Parathyroid adenoma (tissue), 2 donors: ENCODE results near the gene SLC11A2.

Experiments used
- H2AFZ ChIP-seq: fragments of 300-600 bp; sonication (generic); one replicate; pipeline ENCODE4 v1.7.0; 2017; ENCODE audit warnings: antibody characterized with exemption, mild to moderate bottlenecking
- H3K27ac ChIP-seq: fragments of 300-600 bp; sonication (generic); one replicate; pipeline ENCODE4 v1.7.0; 2017
- H3K27me3 ChIP-seq: fragments of 300-600 bp; sonication (generic); one replicate; pipeline ENCODE4 v1.7.0; 2017; ENCODE audit warnings: low read length; ENCODE audit not compliant: control insufficient read depth, insufficient read depth
- H3K36me3 ChIP-seq: fragments of 300-600 bp; sonication (generic); one replicate; pipeline ENCODE4 v1.7.0; 2017; ENCODE audit warnings: low read length; ENCODE audit not compliant: control insufficient read depth, insufficient read depth
- H3K4me1 ChIP-seq: fragments of 300-600 bp; sonication (generic); one replicate; pipeline ENCODE4 v1.7.0; 2017; ENCODE audit warnings: control low read depth
- H3K4me2 ChIP-seq: fragments of 300-600 bp; sonication (generic); one replicate; pipeline ENCODE4 v1.7.0; 2017; ENCODE audit warnings: low read length
- H3K4me3 ChIP-seq: fragments of 300-600 bp; sonication (generic); one replicate; pipeline ENCODE4 v1.7.0; 2017; ENCODE audit warnings: low read depth, low read length
- H3K79me2 ChIP-seq: fragments of 300-600 bp; sonication (generic); one replicate; pipeline ENCODE4 v1.7.0; 2017; ENCODE audit warnings: control low read depth
- H3K9ac ChIP-seq: fragments of 300-600 bp; sonication (generic); one replicate; pipeline ENCODE4 v1.7.0; 2017; ENCODE audit warnings: mild to moderate bottlenecking
- H3K9me3 ChIP-seq: fragments of 300-600 bp; sonication (generic); one replicate; pipeline ENCODE4 v1.7.0; 2017; ENCODE audit warnings: low read length; ENCODE audit not compliant: control insufficient read depth
- TF ChIP-seq, protein P1 (sequence below): fragments of 300-600 bp; sonication (generic); IDR thresholded peaks from one replicate; pipeline ENCODE4 v1.7.0; 2017; ENCODE audit warnings: antibody characterized with exemption, mild to moderate bottlenecking
- donor health status: primary hyperparathyroidism.

Gene SLC11A2

DNA sequence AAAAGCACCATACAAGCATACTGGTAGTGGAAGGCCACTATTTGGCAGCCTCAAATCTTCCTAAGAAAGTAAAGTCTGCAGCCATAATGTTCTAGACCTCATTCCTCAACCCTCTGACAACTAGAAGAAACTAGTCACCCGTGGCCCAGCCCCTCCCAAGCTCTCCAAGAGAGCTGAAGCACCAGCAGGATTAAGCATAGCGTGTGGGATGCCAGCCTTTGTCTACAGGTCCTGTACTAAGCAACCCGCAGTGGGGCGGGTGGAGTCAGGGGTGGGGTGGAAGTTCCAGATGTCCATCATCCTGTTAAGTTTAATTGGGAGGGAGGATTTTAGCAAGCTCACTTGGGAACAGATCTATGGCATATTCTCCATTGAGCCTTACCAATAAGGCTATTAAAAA is 14.2 kb downstream of the SLC11A2 start:
- Histone ChIP-seq H2AFZ (no peak overlapping the region), H3K4me3 (no peak overlapping the region), H3K27ac (no peak overlapping the region), H3K9me3 (no peaks in the 10 kb centered on the region), H3K9ac (no peak overlapping the region), H3K4me2 (no peak overlapping the region), H3K4me1 (peaks cover 23% of the 10 kb centered on the region), H3K79me2 (peaks cover 43% of the 10 kb centered on the region), H3K36me3 (no peaks in the 10 kb centered on the region), H3K27me3 (no peaks in the 10 kb centered on the region)
- TF ChIP-seq, protein P1, sequence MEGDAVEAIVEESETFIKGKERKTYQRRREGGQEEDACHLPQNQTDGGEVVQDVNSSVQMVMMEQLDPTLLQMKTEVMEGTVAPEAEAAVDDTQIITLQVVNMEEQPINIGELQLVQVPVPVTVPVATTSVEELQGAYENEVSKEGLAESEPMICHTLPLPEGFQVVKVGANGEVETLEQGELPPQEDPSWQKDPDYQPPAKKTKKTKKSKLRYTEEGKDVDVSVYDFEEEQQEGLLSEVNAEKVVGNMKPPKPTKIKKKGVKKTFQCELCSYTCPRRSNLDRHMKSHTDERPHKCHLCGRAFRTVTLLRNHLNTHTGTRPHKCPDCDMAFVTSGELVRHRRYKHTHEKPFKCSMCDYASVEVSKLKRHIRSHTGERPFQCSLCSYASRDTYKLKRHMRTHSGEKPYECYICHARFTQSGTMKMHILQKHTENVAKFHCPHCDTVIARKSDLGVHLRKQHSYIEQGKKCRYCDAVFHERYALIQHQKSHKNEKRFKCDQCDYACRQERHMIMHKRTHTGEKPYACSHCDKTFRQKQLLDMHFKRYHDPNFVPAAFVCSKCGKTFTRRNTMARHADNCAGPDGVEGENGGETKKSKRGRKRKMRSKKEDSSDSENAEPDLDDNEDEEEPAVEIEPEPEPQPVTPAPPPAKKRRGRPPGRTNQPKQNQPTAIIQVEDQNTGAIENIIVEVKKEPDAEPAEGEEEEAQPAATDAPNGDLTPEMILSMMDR, result no peak

DNA sequence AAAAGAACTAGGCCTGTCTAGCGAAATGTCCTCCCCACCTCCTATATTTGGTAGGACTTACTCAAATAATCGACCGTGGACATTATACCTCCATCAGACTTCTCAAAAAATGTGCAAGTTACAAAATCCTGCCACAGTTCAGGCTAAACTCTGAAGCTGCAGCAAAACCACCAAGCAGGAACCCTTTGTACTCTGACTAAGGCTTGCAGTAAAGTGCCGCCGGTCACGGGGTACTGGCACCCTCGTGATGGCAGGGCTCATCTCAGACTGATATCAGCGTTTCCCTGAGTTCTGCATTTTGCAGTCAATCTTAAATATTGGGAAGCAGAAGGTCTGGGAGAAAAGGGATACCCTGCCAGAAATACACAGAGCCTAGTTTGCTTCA is 17.1 kb downstream of the SLC11A2 start:
- Histone ChIP-seq H2AFZ (peak overlapping the region; percentile 43), H3K27ac (peak overlapping the region; percentile 50), H3K9me3 (no peaks in the 10 kb centered on the region), H3K27me3 (no peaks in the 10 kb centered on the region), H3K79me2 (peaks cover 22% of the 10 kb centered on the region), H3K4me1 (peaks cover 25% of the 10 kb centered on the region), H3K4me2 (peak overlapping the region; percentile 60), H3K9ac (no peak overlapping the region), H3K36me3 (no peaks in the 10 kb centered on the region), H3K4me3 (peak overlapping the region; percentile 45)
- TF ChIP-seq, protein P1, result no peak

DNA sequence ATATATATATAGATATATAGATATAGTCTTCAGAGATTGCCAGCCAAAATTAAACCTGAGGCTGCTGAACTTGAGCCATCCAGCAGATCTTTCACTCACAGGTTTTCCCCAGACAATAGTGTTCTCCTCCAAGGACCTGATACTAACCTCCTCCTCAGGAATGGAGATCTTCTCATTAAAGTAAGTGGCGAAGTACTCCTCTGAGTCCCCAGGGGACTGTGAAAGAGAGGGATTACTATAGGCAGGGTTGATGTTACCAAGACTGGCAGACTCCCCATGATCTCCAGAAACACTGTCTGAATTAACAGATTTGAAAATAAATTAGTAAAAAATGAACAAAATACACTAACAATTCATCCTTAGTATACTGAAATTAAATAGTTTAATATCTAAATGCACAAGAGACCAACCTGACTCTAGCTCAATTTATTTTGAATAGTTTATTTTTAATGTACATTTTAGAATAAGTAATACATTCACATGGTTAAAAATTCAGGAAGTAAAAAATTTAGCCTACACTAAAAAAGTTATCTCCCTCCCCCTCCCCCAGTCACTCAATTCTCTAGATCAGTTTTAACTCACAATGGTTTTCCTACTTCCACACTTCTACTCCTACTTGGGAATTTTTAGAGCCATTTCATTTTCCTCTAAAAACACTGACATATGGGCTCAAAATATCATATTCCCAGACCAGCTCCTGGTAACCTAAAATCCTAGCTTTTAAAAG is 17.7 kb downstream of the SLC11A2 start:
- Histone ChIP-seq H2AFZ (no peak overlapping the region), H3K4me2 (peak overlapping the region; percentile 60), H3K9me3 (no peaks in the 10 kb centered on the region), H3K36me3 (no peaks in the 10 kb centered on the region), H3K9ac (no peak overlapping the region), H3K4me1 (peaks cover 25% of the 10 kb centered on the region), H3K4me3 (peak overlapping the region; percentile 45), H3K27ac (peak overlapping the region; percentile 50), H3K27me3 (no peaks in the 10 kb centered on the region), H3K79me2 (peaks cover 16% of the 10 kb centered on the region)
- TF ChIP-seq, protein P1, result no peak

DNA sequence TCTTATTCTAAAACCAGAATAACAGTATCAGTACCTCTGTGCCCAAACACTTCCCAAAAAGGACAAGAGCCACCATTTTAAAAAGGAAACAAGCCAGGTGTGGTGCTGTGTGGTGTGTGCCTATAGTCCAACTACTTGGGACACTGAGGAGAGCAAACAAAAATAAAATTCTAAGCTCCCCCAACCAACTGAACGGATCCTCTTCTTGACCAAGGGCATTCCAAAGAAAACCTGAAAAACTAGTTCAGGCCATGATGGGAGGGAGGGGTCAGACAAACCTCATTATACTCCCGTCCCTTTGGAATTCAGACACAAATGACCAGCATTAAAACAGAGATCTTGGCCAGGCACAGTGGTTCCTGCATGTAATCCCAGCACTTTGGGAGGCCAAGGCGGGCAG is 20.5 kb downstream of the SLC11A2 start:
- no peak overlapping the region for H3K9ac ChIP-seq
- peak overlapping the region; percentile 74 for H3K27ac ChIP-seq
- no peaks in the 10 kb centered on the region for H3K36me3 ChIP-seq
- TF ChIP-seq, protein P1, result no peak
- H3K4me3 ChIP-seq, result peak overlapping the region; percentile 35
- H3K4me1 ChIP-seq, result peaks cover 18% of the 10 kb centered on the region
- no peaks in the 10 kb centered on the region for H3K9me3 ChIP-seq
- no peak overlapping the region for H2AFZ ChIP-seq
- H3K4me2 ChIP-seq, result peak overlapping the region; percentile 62
- no peaks in the 10 kb centered on the region for H3K79me2 ChIP-seq
- H3K27me3 ChIP-seq, result no peaks in the 10 kb centered on the region

DNA sequence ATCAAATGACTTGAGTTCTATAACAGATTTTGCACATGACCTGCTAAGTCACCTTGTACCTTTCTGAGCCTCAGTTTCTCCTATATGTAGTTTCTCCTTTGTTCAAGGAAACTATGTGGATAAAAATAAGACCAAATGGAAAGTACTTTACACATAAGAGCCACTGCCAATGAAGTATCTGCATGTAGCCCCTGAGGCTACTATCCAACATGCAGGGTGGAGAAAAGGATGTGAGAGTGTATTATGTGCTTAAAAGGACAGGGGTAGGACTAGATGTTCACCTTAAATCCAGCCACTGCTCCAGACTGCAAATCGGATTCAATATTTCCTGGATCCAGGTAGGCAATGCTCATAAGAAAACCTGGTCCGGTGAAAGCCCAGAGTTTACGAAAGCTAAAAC is 21.2 kb downstream of the SLC11A2 start:
- peaks cover 14% of the 10 kb centered on the region for H3K4me1 ChIP-seq
- no peaks in the 10 kb centered on the region for H3K9me3 ChIP-seq
- peak overlapping the region; percentile 74 for H3K27ac ChIP-seq
- H2AFZ ChIP-seq, result no peak overlapping the region
- H3K9ac ChIP-seq, result no peak overlapping the region
- TF ChIP-seq, protein P1, result no peak
- H3K4me3 ChIP-seq, result peak overlapping the region; percentile 35
- H3K79me2 ChIP-seq, result no peaks in the 10 kb centered on the region
- H3K4me2 ChIP-seq, result peak overlapping the region; percentile 62
- no peaks in the 10 kb centered on the region for H3K27me3 ChIP-seq
- no peaks in the 10 kb centered on the region for H3K36me3 ChIP-seq
